Suppressor macrophage treated with lipopolysaccharide for 4 hours (primary cell): ENCODE measurements around the gene TEX13D.
"Not testable (repeated sequence)": the region's sequence is repeated elsewhere in the genome, so short reads cannot be mapped to it uniquely, and the experiment has no call there.

Experiments
- DNase-seq: peaks from one replicate; pipeline ENCODE4 v3.0.0-alpha.2; 2020

The TEX13D gene

DNA sequence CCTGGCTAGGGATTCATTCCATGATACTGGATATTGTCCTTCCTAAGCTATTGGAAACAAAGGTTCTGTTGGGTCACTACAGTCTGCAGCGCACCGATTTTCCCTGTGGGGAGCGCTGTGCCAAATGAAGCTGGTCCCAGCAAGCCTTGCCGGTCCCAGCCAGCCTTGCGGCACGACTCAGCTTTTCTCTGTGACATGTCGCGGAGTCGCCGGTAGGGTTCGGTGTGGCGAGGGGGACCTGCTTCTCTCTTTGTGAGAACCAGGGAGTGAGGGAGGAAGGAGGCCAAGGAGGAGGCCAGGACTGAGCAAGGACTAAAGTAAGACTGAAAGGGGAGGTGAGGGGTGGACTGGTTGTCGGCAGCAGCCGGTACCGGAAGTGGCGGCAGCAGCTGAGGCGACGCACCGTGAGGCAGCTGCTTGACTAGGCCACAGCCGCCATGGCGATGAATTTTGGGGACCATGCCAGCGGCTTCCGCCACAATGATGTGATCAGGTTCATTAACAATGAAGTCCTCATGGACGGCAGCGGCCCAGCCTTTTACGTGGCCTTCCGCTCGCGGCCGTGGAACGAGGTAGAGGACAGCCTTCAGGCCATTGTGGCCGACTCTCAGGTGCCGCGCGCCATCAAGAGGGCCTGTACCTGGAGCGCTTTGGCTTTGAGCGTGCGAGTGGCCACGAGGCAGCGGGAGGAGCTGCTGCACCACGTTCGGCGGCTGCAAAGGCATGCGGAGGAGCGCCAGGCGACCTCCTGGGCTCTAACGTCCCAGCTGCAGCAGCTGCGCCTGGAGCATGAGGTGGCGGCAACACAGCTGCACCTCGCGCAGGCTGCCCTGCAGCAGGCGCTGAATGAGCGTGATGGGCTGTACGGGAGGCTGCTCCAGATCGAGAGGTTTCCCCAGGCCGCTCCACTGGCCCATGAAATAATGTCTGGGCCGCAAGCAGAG is at the start of gene TEX13D:
TSS of gene TEX13D (plus strand) at position 180 of the 944 bp plus-strand sequence. CDS start at position 438, 258 bp downstream.
- no peak for DNase-seq

DNA sequence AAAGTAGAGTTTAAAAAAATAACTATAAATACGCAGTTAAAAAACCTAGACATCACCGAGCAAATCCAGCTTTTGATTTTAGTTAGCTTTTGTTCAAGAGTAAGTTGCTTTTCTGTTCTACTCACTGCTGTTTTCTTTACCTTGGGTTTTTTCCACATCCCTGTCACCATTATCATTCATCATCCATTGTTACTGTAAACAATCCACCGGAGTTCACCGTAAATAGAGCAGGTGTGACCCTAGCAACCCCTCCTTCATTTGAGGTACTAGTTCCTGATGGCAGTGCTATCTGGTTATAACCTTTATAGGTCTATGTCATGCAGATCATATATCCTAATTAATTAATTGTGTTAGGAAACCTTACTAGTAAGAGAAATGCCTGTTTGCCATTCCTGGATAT is 43.0 kb upstream of the TEX13D start:
- no peak for DNase-seq

- no peak for DNase-seq
Observed at GRCh38 chrX:124293810-124294209, 38.6 kb upstream of the TEX13D start.

DNA sequence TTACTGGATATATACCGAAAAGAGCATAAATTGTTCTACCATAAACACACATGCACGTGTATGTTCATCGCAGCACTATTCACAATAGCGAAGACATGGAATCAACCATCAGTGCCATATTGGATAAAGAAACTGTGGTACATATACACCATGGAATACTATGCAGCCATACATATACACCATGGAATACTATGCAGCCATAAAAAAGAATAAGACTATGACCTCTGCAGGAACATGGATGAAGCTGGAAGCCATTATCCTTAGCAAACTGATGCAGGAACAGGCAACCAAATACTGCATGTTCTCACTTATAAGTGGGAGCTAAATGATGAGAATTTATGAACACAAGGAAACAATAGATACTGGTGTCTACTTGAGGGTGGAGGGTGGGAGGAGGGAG is 33.1 kb upstream of the TEX13D start:
- not testable (repeated sequence) for DNase-seq

- peak; percentile 42 for DNase-seq
Observed at GRCh38 chrX:124300405-124300804, 32.1 kb upstream of the TEX13D start.

DNA sequence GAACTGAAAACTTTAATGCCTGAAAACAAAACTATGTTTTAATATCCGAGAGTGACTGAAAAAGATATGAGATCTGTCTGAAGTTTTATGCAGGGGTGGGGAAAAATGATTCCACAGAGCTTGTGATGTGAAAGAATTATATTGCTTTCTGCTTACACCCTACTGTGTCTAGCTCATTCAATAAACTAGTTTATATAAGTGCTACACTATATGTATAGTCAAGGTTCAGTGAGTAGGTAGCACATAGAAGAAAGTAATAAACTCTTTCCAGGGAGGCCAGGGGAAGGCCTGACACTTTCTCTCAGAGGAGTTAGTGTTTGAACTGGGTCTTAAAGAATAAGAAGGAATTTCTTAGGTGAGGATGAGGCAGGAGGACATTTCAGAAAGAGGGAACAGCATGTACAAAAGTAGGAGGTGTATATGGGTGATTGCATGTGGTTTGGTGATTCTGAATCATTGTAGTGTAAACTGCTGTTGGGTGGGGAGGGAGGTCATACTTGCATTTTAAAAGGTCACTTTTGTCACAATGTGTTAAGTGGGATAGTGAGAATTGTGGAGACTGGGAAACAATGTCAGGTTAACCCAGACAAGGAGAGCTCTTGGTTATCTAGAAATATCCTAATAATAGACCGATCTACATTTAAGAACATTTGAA is 25.1 kb upstream of the TEX13D start:
- no peak for DNase-seq

GRCh38 chrX:124325732-124326131 is 6.7 kb upstream of the TEX13D start:
- no peak for DNase-seq

GRCh38 chrX:124328765-124329164 is 3.7 kb upstream of the TEX13D start:
- no peak for DNase-seq

GRCh38 chrX:124333862-124334261 is 1.4 kb downstream of the TEX13D start:
- no peak for DNase-seq

DNA sequence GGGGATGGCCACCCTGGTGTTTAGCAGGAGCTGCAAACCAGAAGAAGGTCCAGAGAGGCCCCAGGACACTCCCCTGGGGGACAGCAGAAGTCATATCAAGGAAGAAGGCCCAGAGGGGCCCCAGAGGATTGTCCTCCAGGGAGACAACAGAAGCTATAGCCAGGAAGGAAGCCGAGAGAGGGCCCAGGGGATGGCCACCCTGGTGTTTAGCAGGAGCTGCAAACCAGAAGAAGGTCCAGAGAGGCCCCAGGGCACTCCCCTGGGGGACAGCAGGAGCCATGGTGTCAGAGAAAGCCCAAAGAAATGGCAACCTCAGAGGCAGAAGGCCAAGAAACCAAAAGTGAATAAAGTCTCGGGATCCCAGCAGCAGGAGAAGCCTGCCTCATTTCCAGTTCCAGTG is 2.1 kb downstream of the TEX13D start:
- DNase-seq: not testable (repeated sequence)

- no peak for DNase-seq
Observed at GRCh38 chrX:124335598-124335997, 3.1 kb downstream of the TEX13D start.

- no peak for DNase-seq
Observed at GRCh38 chrX:124337916-124338315, 5.5 kb downstream of the TEX13D start.

GRCh38 chrX:124338733-124339514 is 6.5 kb downstream of the TEX13D start:
- no peak for DNase-seq

GRCh38 chrX:124341396-124342132 is 9.1 kb downstream of the TEX13D start:
- DNase-seq: no peak

DNA sequence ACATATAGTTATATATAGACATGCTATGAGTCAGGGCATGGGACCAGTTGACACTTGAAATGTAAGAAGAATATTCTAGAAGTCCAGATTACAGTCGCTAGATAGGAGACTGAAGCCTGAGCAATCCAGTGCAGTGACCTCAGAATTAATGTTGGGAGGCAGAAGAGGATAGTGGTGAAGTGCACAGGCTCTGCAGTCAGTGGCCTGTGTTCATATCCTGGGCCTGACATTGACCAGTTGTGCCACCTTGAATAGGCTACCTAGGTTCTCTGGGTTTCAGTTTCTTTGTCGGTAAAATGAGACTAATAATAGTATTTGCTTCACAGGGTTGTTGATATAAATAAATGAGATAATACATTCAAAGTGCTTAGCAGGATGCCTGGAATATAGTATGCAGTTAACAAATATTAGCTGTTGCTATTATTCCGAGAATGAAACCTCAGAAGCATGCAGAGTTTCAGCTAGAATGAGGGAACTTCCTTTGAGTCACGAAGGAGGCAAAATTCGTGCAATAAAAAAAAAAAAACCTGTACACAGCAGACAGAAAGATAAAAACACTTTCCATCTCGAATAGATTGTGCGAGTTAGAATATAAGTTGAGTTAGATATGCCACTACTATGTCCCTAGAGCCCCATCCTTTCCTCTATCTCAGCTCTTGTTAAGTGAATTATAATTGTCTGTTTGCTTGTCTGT is 9.9 kb downstream of the TEX13D start:
- DNase-seq: no peak

GRCh38 chrX:124343016-124343415 is 10.6 kb downstream of the TEX13D start:
- no peak for DNase-seq

GRCh38 chrX:124344246-124344645 is 11.8 kb downstream of the TEX13D start:
- peak; percentile 5 for DNase-seq

GRCh38 chrX:124346117-124346876 is 13.8 kb downstream of the TEX13D start, which contains the start of gene SH2D1A:
TSS of gene SH2D1A (plus strand) at chrX:124346563. CDS start at chrX:124346643, 80 bp downstream.
- no peak for DNase-seq

DNA sequence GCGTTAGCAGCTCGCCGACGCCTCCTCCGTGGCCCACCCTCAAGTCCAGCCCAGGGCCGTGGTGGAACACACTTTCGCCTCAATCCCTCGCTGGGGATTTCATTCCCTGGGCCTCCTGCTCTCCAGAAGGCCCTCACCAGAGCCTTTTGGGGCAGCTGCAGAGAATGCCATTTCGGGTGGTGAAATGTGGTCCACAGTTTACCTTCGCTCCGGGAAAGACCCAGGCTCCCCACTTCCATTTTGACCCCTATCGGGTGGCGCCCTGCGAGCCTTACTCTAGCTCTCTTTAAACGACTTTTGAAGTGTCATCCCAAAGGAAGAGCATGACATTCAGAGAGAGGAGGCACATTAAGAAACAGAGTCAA is 14.4 kb downstream of the TEX13D start:
- no peak for DNase-seq

DNA sequence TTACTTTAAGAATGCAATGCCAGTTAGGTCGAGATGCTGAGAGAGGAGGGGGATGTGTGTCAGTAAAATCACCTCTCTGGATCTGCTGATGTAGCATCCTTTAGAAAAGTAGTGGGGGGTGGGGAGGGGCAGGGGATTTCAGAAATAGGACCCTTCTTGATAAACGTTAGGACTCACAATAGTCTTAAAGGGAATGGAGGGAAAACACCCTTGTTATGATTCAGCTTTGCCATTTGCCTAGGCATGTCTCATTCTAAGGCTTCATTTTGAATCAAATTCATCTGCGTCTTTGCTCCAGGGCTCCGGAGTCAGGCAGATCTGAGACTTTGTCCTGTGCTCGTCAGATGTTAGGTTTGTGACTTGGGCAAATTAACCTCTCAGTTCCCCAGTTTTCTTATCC is 14.8 kb downstream of the TEX13D start:
- no peak for DNase-seq

DNA sequence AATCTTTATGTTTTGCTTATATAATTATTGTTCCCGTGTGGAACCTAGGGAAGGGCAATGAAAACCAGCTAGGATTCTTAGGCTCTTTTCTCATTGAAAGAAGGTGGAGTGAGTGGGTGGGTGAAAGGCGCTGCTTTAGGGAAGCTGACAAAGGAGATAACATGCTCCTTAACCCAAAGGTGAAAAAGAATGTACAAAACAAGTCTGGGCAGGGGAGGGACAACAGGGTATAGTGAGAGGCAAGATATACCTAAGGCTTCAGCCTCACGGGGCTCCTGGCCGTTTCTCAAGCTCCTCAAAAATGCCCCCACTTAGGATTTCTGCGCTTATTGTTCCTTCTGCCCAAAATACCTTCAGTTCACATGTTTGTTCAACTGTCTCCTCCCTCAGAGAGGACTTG is 15.7 kb downstream of the TEX13D start:
- DNase-seq: no peak
